Esophagus (tissue), 2 donors: ENCODE results near the gene PRADC1. TPM values are rescaled to one million over a fixed set of nuclear protein-coding genes. Genes with fewer than 3 reads are reported as not detected.

ENCODE experiments used
- H3K27ac ChIP-seq, 2 donors: one replicate each; pipeline ENCODE4 v1.5.1; 2013; ENCODE audit warnings: low read depth in 2 of 2, mild to moderate bottlenecking in 2 of 2, inconsistent platforms in 1 of 2, low read length in 1 of 2, moderate library complexity in 1 of 2
- H3K27me3 ChIP-seq, 2 donors: one replicate each; pipeline ENCODE4 v1.6.1; 2013; ENCODE audit warnings: low read length in 2 of 2, control low read depth in 1 of 2, mild to moderate bottlenecking in 1 of 2; ENCODE audit not compliant: insufficient read depth in 2 of 2, control insufficient read depth in 1 of 2
- H3K36me3 ChIP-seq, 2 donors: one replicate each; pipeline ENCODE4 v1.6.1; 2013; ENCODE audit warnings: low read length in 1 of 2; ENCODE audit not compliant: control insufficient read depth in 2 of 2, insufficient read depth in 2 of 2
- H3K4me1 ChIP-seq, 2 donors: one replicate each; pipeline ENCODE4 v1.6.1; 2013; ENCODE audit warnings: low read length in 1 of 2; ENCODE audit not compliant: control insufficient read depth in 2 of 2, insufficient read depth in 2 of 2
- H3K4me3 ChIP-seq, 2 donors: one replicate each; pipeline ENCODE4 v1.5.1; 2013; ENCODE audit warnings: low read length in 2 of 2, mild to moderate bottlenecking in 2 of 2, low read depth in 1 of 2, moderate library complexity in 1 of 2
- H3K9me3 ChIP-seq, 2 donors: one replicate each; pipeline ENCODE4 v1.6.1; 2013; ENCODE audit warnings: mild to moderate bottlenecking in 2 of 2, low read depth in 1 of 2, low read length in 1 of 2, moderate library complexity in 1 of 2; ENCODE audit not compliant: control insufficient read depth in 2 of 2, insufficient read depth in 1 of 2
- WGBS, 2 donors: extraction: QIAGEN DNeasy Blood & Tissue Kit; methylation state at CpG; one replicate each; pipeline ENCODE4 v1.1.7; 2013; 5-methylcytosine and 5-hydroxymethylcytosine counted together
- polyA plus RNA-seq, 2 donors: library from polyadenylated mRNA; stranded (reverse); fragments of 200-250 nt; gene quantifications; one replicate each; pipeline ENCODE4 v1.2.3, GENCODE V29; 2013
- donor health status: healthy with polysubstance abuse.
- donor health status: Bipolar disorder and iron deficiency.

PRADC1 gene
- 10 to 100 TPM; 21.4 to 22.5 TPM for polyA plus RNA-seq

GRCh38 chr2:73233154-73233931 lies at the start of gene PRADC1:
Gene PRADC1 (minus strand): TSS chr2:73233239. CDS start chr2:73233160, 79 bp downstream.
- WGBS, 2 donors, result 0 to 1% methylated on average over 53 to 67 of the region's 67 CpGs

GRCh38 chr2:73281244-73281643 lies 48.2 kb upstream of the PRADC1 start:
- Histone ChIP-seq H3K9me3 (no peaks in the 10 kb centered on the region), H3K4me1 (peaks cover 9 to 11% of the 10 kb centered on the region in 2 donors), H3K27ac (no peak overlapping the region), H3K36me3 (no peaks in the 10 kb centered on the region), H3K27me3 (peaks cover 0 to 4% of the 10 kb centered on the region in 2 donors), H3K4me3 (no peak overlapping the region)

More at GRCh38 chr2:73233154-73233931, at the start of gene PRADC1:
- Histone ChIP-seq H3K9me3 (no peaks in the 10 kb centered on the region), H3K36me3 (peaks cover 4% of the 10 kb centered on the region in 2 donors), H3K27ac (peak within 1 kb of the TSS; percentile 83 to 86), H3K4me3 (peak within 1 kb of the TSS; percentile 70 to 85), H3K4me1 (peaks cover 0 to 6% of the 10 kb centered on the region in 2 donors), H3K27me3 (no peaks in the 10 kb centered on the region)

GRCh38 chr2:73279852-73280251 lies 46.8 kb upstream of the PRADC1 start:
- H3K27me3 ChIP-seq, result no peaks in the 10 kb centered on the region
- no peak overlapping the region for H3K27ac ChIP-seq
- H3K4me1 ChIP-seq, result peaks cover 6 to 11% of the 10 kb centered on the region in 2 donors
- H3K4me3 ChIP-seq, result no peak overlapping the region
- no peaks in the 10 kb centered on the region for H3K36me3 ChIP-seq
- H3K9me3 ChIP-seq, result no peaks in the 10 kb centered on the region
- 78 to 79% methylated on average over 9 of the region's 9 CpGs for WGBS, 2 donors

GRCh38 chr2:73272270-73272669 lies 39.2 kb upstream of the PRADC1 start:
- H3K27ac ChIP-seq, result no peak overlapping the region
- H3K9me3 ChIP-seq, result peaks cover 0 to 1% of the 10 kb centered on the region in 2 donors
- H3K27me3 ChIP-seq, result no peaks in the 10 kb centered on the region
- H3K4me3 ChIP-seq, result no peak overlapping the region
- 76 to 91% methylated on average over 1 of the region's 1 CpG for WGBS, 2 donors
- H3K4me1 ChIP-seq, result peaks cover 0 to 12% of the 10 kb centered on the region in 2 donors
- H3K36me3 ChIP-seq, result no peaks in the 10 kb centered on the region

- Histone ChIP-seq H3K4me3 (peak overlapping the region; percentile 36 to 61), H3K4me1 (peaks cover 0 to 12% of the 10 kb centered on the region in 2 donors), H3K9me3 (peaks cover 0 to 1% of the 10 kb centered on the region in 2 donors), H3K27ac (no peak overlapping the region), H3K36me3 (no peaks in the 10 kb centered on the region), H3K27me3 (no peaks in the 10 kb centered on the region)
- WGBS, 2 donors, result 20 to 23% methylated on average over 22 of the region's 22 CpGs
These were observed 36.8 kb upstream of the PRADC1 start for GRCh38 chr2:73269686-73270465.

GRCh38 chr2:73268830-73269685 lies 36.0 kb upstream of the PRADC1 start:
- no peaks in the 10 kb centered on the region for H3K27me3 ChIP-seq
- WGBS, 2 donors, result 6 to 9% methylated on average over 75 to 113 of the region's 113 CpGs

GRCh38 chr2:73268366-73268829 lies 35.4 kb upstream of the PRADC1 start:
- Histone ChIP-seq H3K4me3 (peak overlapping the region; percentile 39 to 61), H3K9me3 (peaks cover 0 to 1% of the 10 kb centered on the region in 2 donors), H3K27me3 (no peaks in the 10 kb centered on the region), H3K36me3 (no peaks in the 10 kb centered on the region), H3K27ac (no peak overlapping the region), H3K4me1 (peaks cover 0 to 12% of the 10 kb centered on the region in 2 donors)
- 42 to 44% methylated on average over 14 of the region's 14 CpGs for WGBS, 2 donors

More at GRCh38 chr2:73268830-73269685, 36.0 kb upstream of the PRADC1 start:
- peaks cover 0 to 1% of the 10 kb centered on the region in 2 donors for H3K9me3 ChIP-seq
- no peaks in the 10 kb centered on the region for H3K36me3 ChIP-seq
- H3K27ac ChIP-seq, result no peak overlapping the region
- H3K4me3 ChIP-seq, result peak overlapping the region; percentile 39 to 61
- H3K4me1 ChIP-seq, result peaks cover 0 to 12% of the 10 kb centered on the region in 2 donors

- 95 to 96% methylated on average over 4 of the region's 4 CpGs for WGBS, 2 donors
- Histone ChIP-seq H3K27ac (no peak overlapping the region), H3K9me3 (peaks cover 0 to 1% of the 10 kb centered on the region in 2 donors), H3K4me1 (peaks cover 0 to 12% of the 10 kb centered on the region in 2 donors), H3K4me3 (no peak overlapping the region), H3K36me3 (no peaks in the 10 kb centered on the region), H3K27me3 (no peaks in the 10 kb centered on the region)
These were observed 34.0 kb upstream of the PRADC1 start for GRCh38 chr2:73267008-73267407.
